GM23338 (cell line): ENCODE data around the gene SEPTIN8. TPM values are rescaled to one million over a fixed set of nuclear protein-coding genes. Genes with fewer than 3 reads are reported as not detected.

Source experiments
- ATAC-seq: fragments of 200-7000 bp; cut with Tn5 transposase; 3 replicates; pipeline ENCODE4 v1.9.1; 2020
- DNase-seq: peaks from one replicate; pipeline ENCODE4 v3.0.0-alpha.2; 2015; ENCODE audit warnings: low spot score
- H2AFZ ChIP-seq: fragments of 200-600 bp; sonication (generic); 2 replicates; pipeline ENCODE4 v1.8.0; 2016; ENCODE audit warnings: antibody characterized with exemption, mild to moderate bottlenecking, moderate library complexity
- H3F3A ChIP-seq: fragments of 200-600 bp; sonication (generic); replicated peaks from 2 replicates; pipeline ENCODE4 v1.8.0; 2017; ENCODE audit warnings: antibody characterized with exemption, mixed run types, low read depth
- H3K27ac ChIP-seq: fragments of 200-600 bp; sonication (generic); 2 replicates; pipeline ENCODE4 v1.6.1; 2016; ENCODE audit warnings: low read depth
- H3K27me3 ChIP-seq: fragments of 200-600 bp; sonication (generic); 2 replicates; pipeline ENCODE4 v1.8.0; 2016; ENCODE audit warnings: mild to moderate bottlenecking, mixed run types, moderate library complexity; ENCODE audit not compliant: insufficient read depth
- H3K36me3 ChIP-seq: fragments of 200-600 bp; sonication (generic); 2 replicates; pipeline ENCODE4 v1.8.0; 2016; ENCODE audit warnings: mild to moderate bottlenecking; ENCODE audit not compliant: insufficient read depth
- H3K4me1 ChIP-seq: fragments of 200-600 bp; sonication (generic); 2 replicates; pipeline ENCODE4 v1.8.0; 2016; ENCODE audit warnings: mild to moderate bottlenecking, moderate library complexity; ENCODE audit not compliant: insufficient read depth
- H3K4me2 ChIP-seq: fragments of 200-600 bp; sonication (generic); 2 replicates; pipeline ENCODE4 v1.7.1; 2017; ENCODE audit warnings: mixed run types
- H3K4me3 ChIP-seq: fragments of 200-600 bp; sonication (generic); 2 replicates; pipeline ENCODE4 v1.6.1; 2016; ENCODE audit warnings: mixed run types
- H3K79me2 ChIP-seq: fragments of 200-600 bp; sonication (generic); replicated peaks from 2 replicates; pipeline ENCODE4 v1.8.0; 2017; ENCODE audit warnings: mild to moderate bottlenecking; ENCODE audit not compliant: insufficient read depth
- H3K9me2 ChIP-seq: fragments of 200-600 bp; sonication (generic); 2 replicates; pipeline ENCODE4 v1.8.0; 2017; ENCODE audit not compliant: insufficient read depth
- H4K20me1 ChIP-seq: fragments of 200-600 bp; sonication (generic); replicated peaks from 2 replicates; pipeline ENCODE4 v1.8.0; 2017; ENCODE audit warnings: mild to moderate bottlenecking; ENCODE audit not compliant: insufficient read depth
- H3K27ac Mint-ChIP-seq: 2 replicates; pipeline ENCODE4 v1.8.0; 2020; ENCODE audit warnings: inconsistent platforms, mild to moderate bottlenecking, moderate library complexity, mixed read lengths
- H3K27me3 Mint-ChIP-seq: 3 replicates; pipeline ENCODE4 v1.8.0; 2022; ENCODE audit warnings: low read depth, mild to moderate bottlenecking, moderate library complexity, mixed read lengths, inconsistent platforms; ENCODE audit not compliant: insufficient read depth, poor library complexity
- H3K36me3 Mint-ChIP-seq: 3 replicates; pipeline ENCODE4 v1.8.0; 2021; ENCODE audit warnings: low read depth, mild to moderate bottlenecking, inconsistent platforms, moderate library complexity, mixed read lengths
- H3K4me1 Mint-ChIP-seq: 3 replicates; pipeline ENCODE4 v1.8.0; 2020; ENCODE audit warnings: mild to moderate bottlenecking, inconsistent platforms, mixed read lengths
- H3K4me3 Mint-ChIP-seq: 3 replicates; pipeline ENCODE4 v1.8.0; 2021; ENCODE audit warnings: moderate library complexity, mild to moderate bottlenecking, inconsistent platforms, mixed read lengths
- H3K9me3 Mint-ChIP-seq: 3 replicates; pipeline ENCODE4 v1.8.0; 2020; ENCODE audit warnings: moderate library complexity, mild to moderate bottlenecking, inconsistent platforms, mixed read lengths
- CTCF ChIP-seq, 2 experiments: fragments of 200-600 bp in 1 of 2; sonication (generic) in 1 of 2; conservative IDR thresholded peaks; 2 replicates each; pipeline versions ENCODE4 v1.5.1 to v1.6.1; 2016 to 2017; ENCODE audit warnings: antibody characterized with exemption in 2 of 2, low read depth in 2 of 2, mild to moderate bottlenecking in 2 of 2, moderate library complexity in 1 of 2
- EZH2 ChIP-seq: fragments of 200-600 bp; sonication (generic); IDR thresholded peaks from one replicate; pipeline ENCODE4 v1.8.0; 2017; ENCODE audit warnings: antibody characterized with exemption, mild to moderate bottlenecking, low read depth; ENCODE audit not compliant: unreplicated experiment
- EZH2phosphoT487 ChIP-seq: fragments of 200-600 bp; sonication (generic); IDR thresholded peaks from one replicate; pipeline ENCODE4 v1.8.1; 2018; ENCODE audit warnings: antibody characterized with exemption; ENCODE audit not compliant: unreplicated experiment
- JUNB ChIP-seq: IDR thresholded peaks from one replicate; pipeline ENCODE4 v1.6.1; 2016; ENCODE audit warnings: antibody characterized with exemption; ENCODE audit not compliant: unreplicated experiment
- NANOG ChIP-seq: IDR thresholded peaks from 2 replicates; pipeline ENCODE4 v1.6.1; 2016; ENCODE audit warnings: antibody characterized with exemption, borderline replicate concordance
- POLR2AphosphoS5 ChIP-seq: IDR thresholded peaks from 2 replicates; pipeline ENCODE4 v1.6.1; 2016; ENCODE audit warnings: antibody characterized with exemption, low read depth
- REST ChIP-seq: IDR thresholded peaks from one replicate; pipeline ENCODE4 v1.6.1; 2018; ENCODE audit warnings: antibody characterized with exemption; ENCODE audit not compliant: unreplicated experiment
- STAT1 ChIP-seq: IDR thresholded peaks from one replicate; pipeline ENCODE4 v1.6.1; 2016; ENCODE audit warnings: antibody characterized with exemption; ENCODE audit not compliant: unreplicated experiment
- ZNF114 ChIP-seq: fragments of 250-450 bp; sonication (Bioruptor Pico); IDR thresholded peaks from 2 replicates; pipeline ENCODE4 v1.5.0; 2020; ENCODE audit warnings: mild to moderate bottlenecking, moderate library complexity
- ZNF331 ChIP-seq: fragments of 250-450 bp; sonication (Bioruptor Pico); IDR thresholded peaks from 2 replicates; pipeline ENCODE4 v1.5.0; 2020; ENCODE audit warnings: low read depth, mild to moderate bottlenecking, moderate library complexity
- ZNF462 ChIP-seq: fragments of 250-450 bp; sonication (Bioruptor Pico); IDR thresholded peaks from 2 replicates; pipeline ENCODE4 v1.5.0; 2020; ENCODE audit warnings: mild to moderate bottlenecking, moderate library complexity
- polyA plus RNA-seq: library from polyadenylated mRNA; unstranded; fragments of >200 nt; fragmentation: Nextera tagmentation; extraction: Ambion mirVana; gene quantifications from 2 replicates; pipeline ENCODE4 v1.2.1, GENCODE V29; 2016
- total RNA-seq: library from RNA; depleted of rRNA; stranded (reverse); fragments of >200 nt; shearing (Covaris generic); gene quantifications from 2 replicates; pipeline ENCODE4 v1.2.3, GENCODE V29; 2014

The SEPTIN8 gene
- total and polyA plus RNA-seq, 2 experiments from 2014 or later: 8.8 to 45.0 TPM

GRCh38 chr5:132780577-132780976, 3.5 kb upstream of the SEPTIN8 start (continued):
- TF ChIP-seq ZNF331 (CRISPR knock-in tag) (no peak), NANOG (no peak), REST (no peak), EZH2phosphoT487 (no peak), POLR2AphosphoS5 (no peak), CTCF (conservative IDR thresholded peaks at IDR 0.05; ENCODE audit: low read depth in 2 of 2) (no peak), ZNF114 (CRISPR knock-in tag) (no peak)

GRCh38 chr5:132779961-132780360, 2.9 kb upstream of the SEPTIN8 start:
- ATAC-seq (no peak), DNase-seq (no peak)
- no peak overlapping the region for H3K4me3 ChIP-seq
- no peaks in the 10 kb centered on the region for H3K36me3 ChIP-seq
- H3K4me1 Mint-ChIP-seq: peaks cover 24% of the 10 kb centered on the region
- H3K36me3 Mint-ChIP-seq: no peaks in the 10 kb centered on the region
- H3K79me2 ChIP-seq: no peaks in the 10 kb centered on the region; the same call in 1 of the 2 replicates
- H3K27ac Mint-ChIP-seq: no peak overlapping the region
- H4K20me1 ChIP-seq: 0 out of 2 replicates have a peak, but pooled peaks cover 4% of the 10 kb centered on the region
- H2AFZ ChIP-seq: no peak overlapping the region
- no peak overlapping the region for H3K4me3 Mint-ChIP-seq
- H3K9me3 Mint-ChIP-seq: no peaks in the 10 kb centered on the region
- H3K9me2 ChIP-seq: no peaks in the 10 kb centered on the region
- H3K27me3 Mint-ChIP-seq: peaks cover 23% of the 10 kb centered on the region
- peaks cover 70% of the 10 kb centered on the region for H3K27me3 ChIP-seq
- H3K4me2 ChIP-seq: no peak overlapping the region
- H3K27ac ChIP-seq: no peak overlapping the region
- H3F3A ChIP-seq: no peaks in the 10 kb centered on the region
- peaks cover 18% of the 10 kb centered on the region for H3K4me1 ChIP-seq
- TF ChIP-seq ZNF331 (CRISPR knock-in tag) (no peak), STAT1 (no peak), CTCF (conservative IDR thresholded peaks at IDR 0.05; ENCODE audit: low read depth in 2 of 2) (no peak), NANOG (no peak), POLR2AphosphoS5 (no peak), ZNF114 (CRISPR knock-in tag) (no peak), JUNB (no peak), ZNF462 (CRISPR knock-in tag) (no peak), EZH2 (no peak)
